ENCODE measurements around the gene PLEKHH3.

PLEKHH3 gene

DNA sequence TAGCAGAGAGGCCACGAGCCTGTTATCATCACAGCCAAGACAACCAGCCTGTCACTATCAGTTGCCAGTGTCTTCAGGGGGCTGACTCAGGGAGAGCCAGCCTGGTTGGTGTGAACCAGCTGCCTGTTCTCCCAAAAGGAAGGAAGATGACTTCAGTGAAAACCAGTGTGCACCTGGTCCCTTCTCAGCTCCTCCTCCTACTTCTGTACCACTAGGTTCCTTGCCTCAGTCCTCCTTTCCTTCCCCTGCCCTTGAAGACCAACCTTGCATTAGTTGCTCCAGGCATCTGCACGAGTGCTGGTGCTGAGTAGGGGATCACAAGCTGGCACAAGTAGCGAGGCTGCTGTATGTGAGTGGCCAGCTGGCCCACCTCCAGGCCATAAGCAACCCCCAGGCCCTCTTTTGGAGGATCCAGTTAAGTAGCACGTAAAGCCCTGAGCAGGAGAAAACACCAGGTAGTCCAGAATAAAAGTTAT is 58.8 kb downstream of the PLEKHH3 start:
- H3K4me3 ChIP-seq (ENCODE audit: low read depth in 1 of 2, low read length in 2 of 2): no peak overlapping the region
- H3K79me2 ChIP-seq (ENCODE audit: insufficient read depth, low read length): no peaks in the 10 kb centered on the region
- no peak overlapping the region for H3K4me2 ChIP-seq (ENCODE audit: insufficient read depth, low read length)
- no peak overlapping the region for H3K9ac ChIP-seq (ENCODE audit: low read depth, low read length)
- H3K27ac ChIP-seq (ENCODE audit: low read length): no peak overlapping the region
- H3K4me1 ChIP-seq (ENCODE audit: insufficient read depth, low read length): no peaks in the 10 kb centered on the region
- H3K27me3 ChIP-seq (ENCODE audit: insufficient read depth, low read length, poor library complexity): no peaks in the 10 kb centered on the region
- ATAC-seq (ENCODE audit: insufficient read depth, low read depth) (peak; percentile 52), DNase-seq (no peak)
- H3K36me3 ChIP-seq (ENCODE audit: insufficient read depth, low read length): peaks cover 29% of the 10 kb centered on the region
- no peak for TF ChIP-seq EZH2 (IDR thresholded peaks at IDR 0.05; ENCODE audit: borderline replicate concordance, low read depth, low read length, severe bottlenecking)
- TF ChIP-seq, protein P1, sequence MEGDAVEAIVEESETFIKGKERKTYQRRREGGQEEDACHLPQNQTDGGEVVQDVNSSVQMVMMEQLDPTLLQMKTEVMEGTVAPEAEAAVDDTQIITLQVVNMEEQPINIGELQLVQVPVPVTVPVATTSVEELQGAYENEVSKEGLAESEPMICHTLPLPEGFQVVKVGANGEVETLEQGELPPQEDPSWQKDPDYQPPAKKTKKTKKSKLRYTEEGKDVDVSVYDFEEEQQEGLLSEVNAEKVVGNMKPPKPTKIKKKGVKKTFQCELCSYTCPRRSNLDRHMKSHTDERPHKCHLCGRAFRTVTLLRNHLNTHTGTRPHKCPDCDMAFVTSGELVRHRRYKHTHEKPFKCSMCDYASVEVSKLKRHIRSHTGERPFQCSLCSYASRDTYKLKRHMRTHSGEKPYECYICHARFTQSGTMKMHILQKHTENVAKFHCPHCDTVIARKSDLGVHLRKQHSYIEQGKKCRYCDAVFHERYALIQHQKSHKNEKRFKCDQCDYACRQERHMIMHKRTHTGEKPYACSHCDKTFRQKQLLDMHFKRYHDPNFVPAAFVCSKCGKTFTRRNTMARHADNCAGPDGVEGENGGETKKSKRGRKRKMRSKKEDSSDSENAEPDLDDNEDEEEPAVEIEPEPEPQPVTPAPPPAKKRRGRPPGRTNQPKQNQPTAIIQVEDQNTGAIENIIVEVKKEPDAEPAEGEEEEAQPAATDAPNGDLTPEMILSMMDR (IDR thresholded peaks at IDR 0.05; ENCODE audit: borderline replicate concordance, extremely low read depth, low read length, poor library complexity, severe bottlenecking): no peak
- no peak overlapping the region for H2AFZ ChIP-seq (ENCODE audit: low read depth, low read length)
- H4K20me1 ChIP-seq (ENCODE audit: insufficient read depth, low read length): no peaks in the 10 kb centered on the region
- no peaks in the 10 kb centered on the region for H3K9me3 ChIP-seq (ENCODE audit: insufficient read depth, low read length, severe bottlenecking)

Data from DND-41 (cell line).